Neural progenitor cell (in vitro differentiated cells): ENCODE measurements around the gene MLX.

Experiments
- EZH2 ChIP-seq: fragments of 200-600 bp; sonication (generic); IDR thresholded peaks from 2 replicates; pipeline ENCODE4 v1.6.1; 2017; ENCODE audit warnings: antibody characterized with exemption, mild to moderate bottlenecking, moderate library complexity
- EZH2phosphoT487 ChIP-seq: fragments of 200-600 bp; sonication (generic); IDR thresholded peaks from 2 replicates; pipeline ENCODE4 v1.6.1; 2017; ENCODE audit warnings: antibody characterized with exemption
- TF ChIP-seq, protein P1 (sequence below): fragments of 200-600 bp; sonication (generic); IDR thresholded peaks from 2 replicates; pipeline ENCODE4 v1.5.1; 2017; ENCODE audit warnings: antibody characterized with exemption, mild to moderate bottlenecking

DNA sequence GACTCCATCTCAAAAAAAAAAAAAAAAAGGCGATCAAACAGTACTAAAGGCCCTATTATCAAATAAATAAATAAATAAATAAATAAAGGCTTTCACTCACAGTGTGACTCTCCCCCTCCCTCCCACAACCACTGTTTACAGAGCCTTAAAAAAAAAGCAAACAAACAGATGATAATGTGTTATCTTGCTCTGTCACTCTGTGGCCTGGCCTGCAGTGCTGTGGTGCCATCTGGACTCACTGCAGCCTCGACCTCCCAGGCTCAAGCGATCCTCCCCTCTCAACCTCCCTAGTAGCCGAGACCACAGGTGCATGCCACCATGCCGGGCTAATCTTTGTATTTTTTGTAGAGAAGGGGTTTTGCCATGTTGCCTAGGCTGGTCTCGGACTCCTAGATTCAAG, 39.0 kb upstream of the MLX start:
- TF ChIP-seq, protein P1, sequence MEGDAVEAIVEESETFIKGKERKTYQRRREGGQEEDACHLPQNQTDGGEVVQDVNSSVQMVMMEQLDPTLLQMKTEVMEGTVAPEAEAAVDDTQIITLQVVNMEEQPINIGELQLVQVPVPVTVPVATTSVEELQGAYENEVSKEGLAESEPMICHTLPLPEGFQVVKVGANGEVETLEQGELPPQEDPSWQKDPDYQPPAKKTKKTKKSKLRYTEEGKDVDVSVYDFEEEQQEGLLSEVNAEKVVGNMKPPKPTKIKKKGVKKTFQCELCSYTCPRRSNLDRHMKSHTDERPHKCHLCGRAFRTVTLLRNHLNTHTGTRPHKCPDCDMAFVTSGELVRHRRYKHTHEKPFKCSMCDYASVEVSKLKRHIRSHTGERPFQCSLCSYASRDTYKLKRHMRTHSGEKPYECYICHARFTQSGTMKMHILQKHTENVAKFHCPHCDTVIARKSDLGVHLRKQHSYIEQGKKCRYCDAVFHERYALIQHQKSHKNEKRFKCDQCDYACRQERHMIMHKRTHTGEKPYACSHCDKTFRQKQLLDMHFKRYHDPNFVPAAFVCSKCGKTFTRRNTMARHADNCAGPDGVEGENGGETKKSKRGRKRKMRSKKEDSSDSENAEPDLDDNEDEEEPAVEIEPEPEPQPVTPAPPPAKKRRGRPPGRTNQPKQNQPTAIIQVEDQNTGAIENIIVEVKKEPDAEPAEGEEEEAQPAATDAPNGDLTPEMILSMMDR, result no peak
- TF ChIP-seq EZH2 (no peak), EZH2phosphoT487 (no peak)
